ENCODE results near the gene STRN.

The STRN gene

DNA sequence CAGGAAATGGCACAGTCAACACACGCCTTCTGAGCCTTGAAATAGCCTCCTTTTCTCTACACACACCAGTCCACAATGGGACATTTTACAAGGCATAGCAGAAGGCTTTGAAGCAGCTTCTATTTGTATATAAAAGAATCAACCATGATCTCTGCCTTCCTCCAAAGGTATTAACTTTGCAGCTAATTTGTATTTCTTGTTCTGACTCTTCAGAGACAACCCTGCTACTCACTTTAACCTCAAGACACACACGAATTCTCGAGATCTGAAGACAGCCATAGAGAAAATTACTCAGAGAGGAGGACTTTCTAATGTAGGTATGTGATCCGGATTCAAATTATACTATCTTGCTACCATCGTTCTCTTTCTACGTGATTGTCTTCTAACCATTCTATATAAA, 165.2 kb downstream of the STRN start:
- in situ Hi-C loops (cut with MboI; ENCODE audit: low sequenced_read_pairs, unreplicated experiment), result no loop called here

DNA sequence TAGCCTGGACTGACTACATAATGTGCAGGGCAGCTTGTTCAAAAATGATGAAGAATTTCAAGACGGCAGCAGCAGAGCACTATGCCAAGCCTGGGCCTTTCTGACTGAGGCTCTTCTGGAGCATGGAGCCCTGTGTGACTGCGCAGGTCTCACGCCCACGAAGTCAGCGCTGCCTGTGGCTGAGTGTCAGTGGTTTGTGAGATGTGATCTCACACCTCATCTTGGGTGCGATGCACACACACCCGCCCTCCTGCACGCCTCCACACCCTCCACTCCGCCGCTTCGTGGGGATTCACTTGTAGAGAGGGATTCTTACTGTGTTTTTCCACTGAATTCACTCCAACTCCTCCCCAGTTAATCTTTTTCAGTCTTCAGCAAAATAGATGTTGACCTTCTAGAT, 166.0 kb downstream of the STRN start:
- no peak for DNase-seq (ENCODE audit: low spot score)
- in situ Hi-C loops (cut with MboI; ENCODE audit: low sequenced_read_pairs, unreplicated experiment), result no loop called here
- TF ChIP-seq, protein P1, sequence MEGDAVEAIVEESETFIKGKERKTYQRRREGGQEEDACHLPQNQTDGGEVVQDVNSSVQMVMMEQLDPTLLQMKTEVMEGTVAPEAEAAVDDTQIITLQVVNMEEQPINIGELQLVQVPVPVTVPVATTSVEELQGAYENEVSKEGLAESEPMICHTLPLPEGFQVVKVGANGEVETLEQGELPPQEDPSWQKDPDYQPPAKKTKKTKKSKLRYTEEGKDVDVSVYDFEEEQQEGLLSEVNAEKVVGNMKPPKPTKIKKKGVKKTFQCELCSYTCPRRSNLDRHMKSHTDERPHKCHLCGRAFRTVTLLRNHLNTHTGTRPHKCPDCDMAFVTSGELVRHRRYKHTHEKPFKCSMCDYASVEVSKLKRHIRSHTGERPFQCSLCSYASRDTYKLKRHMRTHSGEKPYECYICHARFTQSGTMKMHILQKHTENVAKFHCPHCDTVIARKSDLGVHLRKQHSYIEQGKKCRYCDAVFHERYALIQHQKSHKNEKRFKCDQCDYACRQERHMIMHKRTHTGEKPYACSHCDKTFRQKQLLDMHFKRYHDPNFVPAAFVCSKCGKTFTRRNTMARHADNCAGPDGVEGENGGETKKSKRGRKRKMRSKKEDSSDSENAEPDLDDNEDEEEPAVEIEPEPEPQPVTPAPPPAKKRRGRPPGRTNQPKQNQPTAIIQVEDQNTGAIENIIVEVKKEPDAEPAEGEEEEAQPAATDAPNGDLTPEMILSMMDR (IDR thresholded peaks at IDR 0.05; ENCODE audit: borderline replicate concordance, control extremely low read depth, extremely low read depth, insufficient read depth, missing control alignments), result no peak

More for the DNA sequence above, 165.2 kb downstream of the STRN start:
- DNase-seq (ENCODE audit: low spot score), result no peak
- TF ChIP-seq, protein P1 (IDR thresholded peaks at IDR 0.05; ENCODE audit: borderline replicate concordance, control extremely low read depth, extremely low read depth, insufficient read depth, missing control alignments), result no peak

DNA sequence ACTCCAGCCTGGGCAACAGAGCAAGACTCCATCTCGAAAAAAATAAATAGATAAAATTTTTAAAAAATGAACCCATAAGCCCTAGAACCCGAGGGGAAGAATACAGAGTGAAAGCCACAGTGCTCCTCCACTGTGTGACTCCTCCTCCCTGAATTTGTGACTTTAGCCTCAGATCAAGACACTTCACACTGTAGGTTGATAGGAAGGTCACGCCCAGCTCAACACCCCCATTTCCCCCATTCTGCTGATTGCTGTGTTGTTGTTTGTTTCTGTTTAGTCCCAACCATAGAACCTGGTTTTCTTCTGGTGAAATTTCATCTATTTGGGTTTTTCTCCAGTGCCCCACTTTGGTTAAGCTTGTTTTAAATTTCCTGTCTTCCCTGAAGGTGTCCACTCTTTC, 167.6 kb downstream of the STRN start:
- no peak for DNase-seq (ENCODE audit: low spot score)
- in situ Hi-C loops (cut with MboI; ENCODE audit: low sequenced_read_pairs, unreplicated experiment), result no loop called here
- TF ChIP-seq, protein P1 (IDR thresholded peaks at IDR 0.05; ENCODE audit: borderline replicate concordance, control extremely low read depth, extremely low read depth, insufficient read depth, missing control alignments), result no peak

DNA sequence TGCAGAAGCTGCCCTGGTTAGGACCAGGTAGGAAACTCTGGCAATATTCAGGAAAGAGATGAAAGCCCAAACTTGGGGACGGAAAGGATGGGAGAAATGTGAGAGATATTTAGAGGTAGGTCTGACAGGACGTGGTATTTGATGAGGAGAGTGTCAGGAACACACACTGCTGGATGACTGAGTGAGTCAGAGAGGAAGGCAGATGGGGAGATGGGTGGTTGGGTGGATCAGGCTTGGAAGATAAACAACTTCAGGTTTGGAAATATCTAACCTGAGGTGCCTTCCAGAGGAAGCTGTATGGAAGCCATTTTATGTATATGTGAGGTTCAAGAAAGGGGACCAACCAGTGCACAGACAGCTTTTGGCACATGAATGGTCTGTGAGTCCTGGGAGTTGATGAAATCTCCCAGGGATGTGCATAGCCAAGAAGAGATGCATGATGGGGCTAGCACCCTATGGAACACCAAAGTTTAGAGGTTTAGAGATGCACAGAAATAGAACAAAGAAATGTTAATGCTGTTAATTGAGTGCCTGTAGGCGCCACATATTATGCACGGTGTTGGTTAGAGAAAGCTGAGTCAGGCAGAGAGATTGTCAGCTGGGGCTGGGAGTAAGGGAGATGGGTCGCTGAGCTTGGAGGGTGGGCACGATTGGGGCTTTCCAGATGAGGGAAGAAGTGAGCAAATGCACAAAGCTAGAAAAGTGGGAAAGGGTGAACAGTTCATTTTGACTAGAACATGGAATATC, 168.8 kb downstream of the STRN start:
- in situ Hi-C loops (cut with MboI; ENCODE audit: low sequenced_read_pairs, unreplicated experiment), result no loop called here
- no peak for DNase-seq (ENCODE audit: low spot score)
- TF ChIP-seq, protein P1 (IDR thresholded peaks at IDR 0.05; ENCODE audit: borderline replicate concordance, control extremely low read depth, extremely low read depth, insufficient read depth, missing control alignments), result no peak
